Fibroblast of skin of back (primary cell): ENCODE results near the gene MRPL23.

Experiments used
- DNase-seq: peaks from one replicate; pipeline ENCODE4 v3.0.0-alpha.2; 2013

Gene MRPL23

DNA sequence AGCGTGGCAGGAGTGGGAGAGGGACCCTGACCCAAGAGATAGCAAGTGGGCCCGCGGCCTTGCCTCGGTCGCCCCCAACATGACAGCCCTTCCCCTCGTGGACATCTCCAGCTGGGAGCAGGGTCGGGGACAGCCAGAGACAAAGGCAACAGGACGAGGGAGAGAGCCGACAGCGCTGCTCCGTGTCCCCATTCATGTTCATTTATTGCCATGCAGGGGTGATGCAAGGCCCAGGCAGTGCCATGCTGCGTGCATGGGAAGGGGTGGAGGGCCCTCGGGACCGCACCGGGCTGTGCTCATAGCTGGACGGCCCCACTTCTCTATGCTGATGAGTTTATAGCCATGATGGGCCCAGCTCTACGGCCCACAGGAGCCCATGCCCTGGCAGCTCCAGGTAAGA is 12.7 kb downstream of the MRPL23 start:
- DNase-seq: no peak

DNA sequence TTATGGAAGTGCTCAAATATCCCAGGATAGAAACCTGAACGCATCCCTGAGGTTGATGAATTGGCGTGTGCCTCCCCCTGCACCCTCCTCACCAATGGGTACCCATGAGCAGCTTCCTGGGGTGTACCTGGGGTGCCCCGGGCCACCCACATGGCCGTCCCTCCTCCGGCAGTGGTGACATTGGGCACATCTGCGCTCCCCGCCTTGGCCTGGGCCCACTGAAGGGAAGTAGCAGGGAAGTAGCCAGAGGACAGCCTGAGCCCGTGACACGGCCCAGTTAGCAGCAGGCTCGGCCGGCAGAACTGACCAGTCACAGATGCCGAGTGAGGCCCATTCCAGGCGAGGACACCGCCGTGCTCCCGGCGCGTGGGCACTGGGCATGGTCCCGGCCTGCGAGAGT is 16.7 kb downstream of the MRPL23 start:
- DNase-seq: no peak

DNA sequence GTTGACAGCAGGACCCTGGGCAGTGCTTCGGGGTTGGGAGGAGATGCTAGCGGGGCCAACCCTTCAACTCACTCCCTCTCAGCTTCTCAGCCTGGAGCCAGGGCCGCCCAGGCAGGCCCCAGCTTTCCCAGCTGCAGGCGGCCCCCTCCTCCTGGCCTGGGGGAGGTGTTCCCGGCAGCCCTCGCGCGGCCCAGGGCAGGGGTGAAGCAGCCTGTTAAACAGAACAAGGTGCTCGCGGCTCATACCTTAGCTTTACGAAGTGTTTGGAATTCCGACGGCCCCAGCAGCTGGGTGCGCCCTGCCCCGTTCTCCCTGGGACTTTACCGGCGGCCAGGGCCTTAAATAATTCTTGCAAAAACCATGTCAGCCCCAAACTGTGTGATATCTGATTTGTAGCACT is 17.2 kb downstream of the MRPL23 start:
- no peak for DNase-seq

DNA sequence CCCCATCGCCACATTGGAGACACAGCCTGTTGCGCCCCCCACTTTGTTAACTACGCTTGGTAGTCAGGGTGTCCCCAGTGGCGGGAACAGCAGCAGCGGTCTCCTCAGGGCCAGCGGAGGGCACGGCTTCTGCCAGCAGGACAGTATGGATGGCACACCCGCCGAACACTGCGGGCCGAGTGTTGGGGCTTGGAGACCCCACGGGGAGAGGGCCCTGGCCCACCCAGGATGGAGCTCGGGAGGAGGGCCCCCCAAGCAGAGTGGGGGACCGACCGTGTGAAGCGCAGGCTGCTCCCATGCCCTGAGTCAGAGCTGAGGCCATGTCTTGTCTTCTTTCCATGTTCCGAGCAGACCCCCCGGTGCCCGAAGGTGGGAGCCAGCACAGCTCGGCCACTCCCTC is 17.8 kb downstream of the MRPL23 start:
- no peak for DNase-seq

GRCh38 chr11:1966531-1966930 is 19.4 kb downstream of the MRPL23 start:
- DNase-seq: no peak

- no peak for DNase-seq
These were observed 20.6 kb downstream of the MRPL23 start for GRCh38 chr11:1967641-1968225.

- no peak for DNase-seq
These were observed 21.4 kb downstream of the MRPL23 start for GRCh38 chr11:1968454-1969002.

- DNase-seq: no peak
These were observed 21.9 kb downstream of the MRPL23 start for GRCh38 chr11:1969035-1969434.

DNA sequence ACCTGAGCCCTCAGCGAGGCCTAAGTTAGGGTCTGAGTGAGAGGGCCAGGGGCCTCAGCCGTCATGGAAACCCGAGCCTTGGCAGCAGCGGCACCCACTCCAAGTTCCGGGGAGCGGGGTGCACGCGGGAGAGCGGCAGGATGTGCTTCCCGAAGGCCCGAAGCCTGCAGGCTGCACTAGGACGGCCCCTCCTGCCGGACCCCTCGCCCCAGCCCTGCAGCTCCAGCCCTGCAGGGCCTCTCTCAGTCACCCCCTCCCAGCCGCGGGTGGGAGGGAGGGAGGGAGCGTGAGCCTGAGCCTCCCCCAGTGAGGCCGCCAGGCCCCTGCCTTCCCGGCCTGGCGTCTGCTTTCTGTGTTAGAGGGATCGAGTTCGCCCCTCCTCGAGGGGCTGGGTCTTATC is 22.6 kb downstream of the MRPL23 start:
- no peak for DNase-seq

DNA sequence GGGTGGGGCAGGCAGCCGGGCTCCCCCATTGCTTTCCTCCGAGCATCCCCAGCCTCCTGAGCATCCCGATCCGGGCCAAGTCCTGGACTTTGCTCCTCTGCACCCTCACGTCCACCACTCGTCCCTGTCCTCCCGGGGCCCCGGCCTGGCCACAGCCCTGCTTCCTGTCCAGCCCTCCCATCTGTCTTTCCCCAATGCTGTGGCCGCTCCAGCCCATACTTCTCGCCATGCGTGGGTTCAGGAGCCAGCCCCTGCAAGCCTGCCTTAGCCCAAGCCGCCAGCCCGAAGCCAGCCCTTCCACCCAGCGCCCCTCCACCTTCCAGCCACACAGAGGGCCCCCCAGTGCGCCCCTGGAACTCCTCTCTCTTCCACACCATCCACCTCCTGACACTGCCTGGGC is 23.8 kb downstream of the MRPL23 start:
- DNase-seq: no peak

DNA sequence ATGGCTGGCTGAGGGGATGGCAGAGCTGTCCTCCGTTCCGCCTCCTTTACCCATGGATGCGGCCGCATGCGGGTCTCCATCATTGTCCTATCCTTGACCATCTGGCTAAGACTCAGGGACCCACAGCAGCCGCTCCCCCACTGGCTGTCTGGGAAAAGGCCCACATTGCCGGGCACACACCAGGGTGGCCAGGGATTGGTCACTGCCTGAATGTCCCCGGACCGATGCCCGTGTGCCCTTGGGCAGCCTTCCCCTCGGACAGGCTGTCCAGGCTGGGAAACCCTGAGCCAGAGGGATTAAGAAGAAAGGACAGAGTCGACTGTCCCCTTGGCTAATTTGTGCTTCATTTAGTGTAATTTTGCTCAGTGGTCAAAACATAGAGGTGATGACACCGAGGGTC is 28.1 kb downstream of the MRPL23 start:
- no peak for DNase-seq

DNA sequence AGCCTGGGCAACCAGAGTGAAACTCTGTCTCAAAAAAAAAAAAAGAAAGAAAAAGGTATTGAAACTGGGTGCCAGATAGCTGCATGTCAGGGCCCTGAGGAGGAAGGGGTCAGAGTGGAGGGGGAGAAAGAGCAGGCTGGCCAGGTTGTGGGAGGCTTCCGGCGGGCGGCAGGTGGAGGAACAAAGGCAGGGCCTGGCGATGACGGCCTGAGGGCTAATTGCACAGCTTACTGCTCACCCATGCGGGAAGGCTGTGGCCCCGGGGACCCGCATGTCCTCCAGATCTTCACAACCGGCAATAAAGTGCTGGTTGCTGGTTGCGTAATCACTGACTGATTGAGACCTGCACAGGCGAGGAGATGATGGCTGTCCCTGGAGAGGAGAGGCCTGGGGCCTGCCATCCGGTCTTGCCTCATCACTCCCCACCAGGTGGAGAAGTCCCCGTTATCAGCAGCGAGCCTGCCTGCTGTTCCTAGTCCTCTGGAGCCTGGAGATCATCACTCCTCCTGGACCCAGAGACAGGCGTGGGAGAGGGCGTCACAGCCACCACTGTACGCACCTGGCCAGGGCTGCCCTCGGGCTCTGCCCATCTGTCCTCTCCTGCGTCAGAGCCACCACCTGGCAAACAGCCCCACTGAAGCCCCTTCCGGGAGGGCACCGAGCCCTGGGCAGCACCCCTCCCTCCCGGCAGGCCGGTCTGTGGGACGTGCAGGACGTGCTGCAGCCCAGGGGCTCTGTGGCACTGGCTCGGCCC is 31.8 kb downstream of the MRPL23 start:
- no peak for DNase-seq

DNA sequence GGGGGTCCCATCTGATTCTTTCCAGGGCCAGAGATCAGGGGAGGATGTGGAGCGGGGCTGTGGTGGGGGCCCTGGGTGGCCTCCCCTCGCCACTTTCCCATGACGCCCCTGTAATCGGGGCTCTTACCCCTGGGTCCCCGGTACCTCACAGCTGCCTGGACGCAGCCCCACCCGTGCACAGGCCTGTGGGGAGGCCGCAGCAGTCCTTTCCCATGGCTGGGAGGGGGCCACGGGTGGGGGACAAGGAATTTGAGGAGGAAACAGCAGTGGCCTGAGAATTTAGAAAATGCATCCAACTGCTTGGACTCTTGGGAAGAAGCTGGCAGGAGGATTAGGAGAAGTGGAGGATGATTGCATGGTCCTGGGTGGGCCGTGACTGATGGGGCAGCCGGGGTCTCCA is 32.5 kb downstream of the MRPL23 start:
- no peak for DNase-seq

- no peak for DNase-seq
These were observed 35.9 kb downstream of the MRPL23 start for GRCh38 chr11:1982873-1983600.

DNA sequence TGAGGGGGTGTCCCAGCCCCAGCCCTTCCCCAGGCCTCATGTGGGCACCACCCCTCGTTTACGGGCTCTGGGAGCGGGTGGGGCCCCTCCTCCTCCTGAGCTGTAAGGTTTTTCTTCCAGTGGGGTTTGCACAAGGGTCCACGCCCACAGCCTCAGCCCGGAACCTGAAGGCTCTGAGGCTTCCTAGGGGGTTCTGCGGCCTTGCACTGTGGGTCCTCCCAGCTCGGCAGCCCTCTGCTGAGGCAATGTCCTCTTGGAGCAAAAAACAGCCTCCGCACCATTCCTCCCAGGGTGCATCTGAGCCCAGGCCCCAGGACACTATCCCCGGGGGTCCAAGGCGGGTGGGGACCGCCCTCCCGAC is 36.4 kb downstream of the MRPL23 start:
- no peak for DNase-seq

- DNase-seq: no peak
These were observed 39.9 kb downstream of the MRPL23 start for GRCh38 chr11:1987024-1987423.

DNA sequence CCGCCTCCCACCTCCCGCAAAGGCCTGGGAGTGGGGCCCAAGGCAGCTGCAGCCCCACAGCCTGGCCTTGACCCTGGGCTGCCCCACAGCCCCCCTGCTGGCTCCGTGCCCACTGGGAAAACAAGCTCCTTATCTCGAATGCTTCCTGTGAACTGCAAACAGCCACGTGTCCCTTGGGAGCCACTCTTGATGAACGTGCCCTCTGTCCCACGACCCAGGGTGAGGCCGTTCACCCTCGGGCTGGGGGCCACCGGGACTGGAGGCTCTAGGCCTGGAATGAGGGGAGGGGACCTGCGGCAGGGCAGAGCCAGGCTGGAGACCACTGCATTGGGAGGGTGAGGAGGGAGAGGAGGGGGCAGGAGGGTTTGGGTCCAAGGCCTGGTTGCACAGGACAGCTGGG is 41.0 kb downstream of the MRPL23 start:
- DNase-seq: no peak

GRCh38 chr11:1988667-1989317 is 41.7 kb downstream of the MRPL23 start:
- no peak for DNase-seq

- DNase-seq: no peak
These were observed 42.8 kb downstream of the MRPL23 start for GRCh38 chr11:1989953-1990352.

- no peak for DNase-seq
These were observed 43.9 kb downstream of the MRPL23 start for GRCh38 chr11:1990872-1991578.

GRCh38 chr11:1992111-1992510 is 45.0 kb downstream of the MRPL23 start:
- DNase-seq: no peak

DNA sequence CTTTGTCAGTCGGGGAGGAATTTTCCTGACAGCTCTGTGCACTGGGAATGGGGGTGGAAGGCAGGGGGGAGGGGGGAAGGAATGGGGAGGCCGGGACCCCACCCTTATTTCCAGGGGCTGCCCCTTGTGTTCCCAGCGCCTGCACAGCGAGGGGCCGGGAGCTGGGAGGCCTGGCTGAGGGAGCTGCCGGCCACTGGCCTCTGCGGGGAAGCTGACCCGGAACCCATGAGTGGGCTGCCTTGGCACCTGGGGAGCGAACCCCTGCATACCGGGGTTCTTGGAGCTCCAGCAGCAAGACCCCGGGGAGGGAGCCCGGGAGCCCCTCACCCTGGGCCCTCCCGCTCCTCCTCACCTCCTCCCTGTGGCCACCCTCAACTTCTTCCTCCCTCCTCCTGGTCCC is 47.0 kb downstream of the MRPL23 start:
- DNase-seq: no peak

GRCh38 chr11:1997755-1998154 is 50.6 kb downstream of the MRPL23 start, which contains the start of gene H19:
Gene H19 (minus strand): TSS chr11:1997842.
- no peak for DNase-seq
